Hepatocyte (in vitro differentiated cells): ENCODE data around the gene ADAMTS8.

Experiments used
- EZH2 ChIP-seq: fragments of 200-600 bp; sonication (generic); IDR thresholded peaks from 2 replicates; pipeline ENCODE4 v1.6.1; 2016; ENCODE audit warnings: antibody characterized with exemption, mild to moderate bottlenecking, borderline replicate concordance
- EZH2phosphoT487 ChIP-seq: fragments of 200-600 bp; sonication (generic); IDR thresholded peaks from one replicate; pipeline ENCODE4 v1.6.1; 2018; ENCODE audit warnings: antibody characterized with exemption, mild to moderate bottlenecking, low read depth, moderate library complexity; ENCODE audit not compliant: unreplicated experiment, severe bottlenecking
- TF ChIP-seq, protein P1 (sequence below): fragments of 200-600 bp; sonication (generic); IDR thresholded peaks from 2 replicates; pipeline ENCODE4 v1.5.1; 2016; ENCODE audit warnings: antibody characterized with exemption, mild to moderate bottlenecking; ENCODE audit not compliant: poor library complexity

DNA sequence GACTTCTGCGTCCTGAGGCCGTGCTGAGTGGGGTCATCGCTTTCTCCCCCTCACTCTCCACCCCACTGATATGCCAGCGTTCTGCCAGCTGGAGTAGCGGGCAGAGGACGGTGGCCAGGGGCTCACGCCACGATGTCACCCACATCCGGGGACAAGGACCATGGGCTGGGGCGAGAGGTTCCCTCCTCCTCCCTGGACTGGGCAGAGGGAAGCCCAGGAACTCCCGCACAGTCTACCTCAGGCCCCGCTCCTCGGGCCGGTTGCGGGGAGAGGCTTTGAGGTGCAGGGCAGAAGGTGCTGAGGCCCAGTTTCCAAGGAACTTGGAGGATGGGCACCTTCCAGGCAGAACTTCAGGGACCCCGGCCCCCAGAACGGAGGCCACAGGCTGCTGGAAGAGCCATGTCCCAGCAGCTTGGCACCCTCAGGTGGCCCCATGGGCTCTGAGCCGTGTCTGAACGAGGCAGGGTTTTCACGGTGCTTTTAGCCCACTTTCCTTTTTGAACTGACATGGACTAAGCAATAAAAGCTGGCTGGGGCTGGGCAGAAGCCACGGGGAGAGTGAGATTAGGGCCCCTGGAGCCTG, 45.5 kb upstream of the ADAMTS8 start:
- TF ChIP-seq EZH2 (no peak), EZH2phosphoT487 (no peak)
- TF ChIP-seq, protein P1, sequence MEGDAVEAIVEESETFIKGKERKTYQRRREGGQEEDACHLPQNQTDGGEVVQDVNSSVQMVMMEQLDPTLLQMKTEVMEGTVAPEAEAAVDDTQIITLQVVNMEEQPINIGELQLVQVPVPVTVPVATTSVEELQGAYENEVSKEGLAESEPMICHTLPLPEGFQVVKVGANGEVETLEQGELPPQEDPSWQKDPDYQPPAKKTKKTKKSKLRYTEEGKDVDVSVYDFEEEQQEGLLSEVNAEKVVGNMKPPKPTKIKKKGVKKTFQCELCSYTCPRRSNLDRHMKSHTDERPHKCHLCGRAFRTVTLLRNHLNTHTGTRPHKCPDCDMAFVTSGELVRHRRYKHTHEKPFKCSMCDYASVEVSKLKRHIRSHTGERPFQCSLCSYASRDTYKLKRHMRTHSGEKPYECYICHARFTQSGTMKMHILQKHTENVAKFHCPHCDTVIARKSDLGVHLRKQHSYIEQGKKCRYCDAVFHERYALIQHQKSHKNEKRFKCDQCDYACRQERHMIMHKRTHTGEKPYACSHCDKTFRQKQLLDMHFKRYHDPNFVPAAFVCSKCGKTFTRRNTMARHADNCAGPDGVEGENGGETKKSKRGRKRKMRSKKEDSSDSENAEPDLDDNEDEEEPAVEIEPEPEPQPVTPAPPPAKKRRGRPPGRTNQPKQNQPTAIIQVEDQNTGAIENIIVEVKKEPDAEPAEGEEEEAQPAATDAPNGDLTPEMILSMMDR: no peak
